Fibroblast of lung (primary cell): ENCODE results near the gene MCTP1. TPM values are rescaled to one million over a fixed set of nuclear protein-coding genes. Genes with fewer than 3 reads are reported as not detected.

Experiments
- DNase-seq, 2 donors: peaks; one replicate each; pipeline versions ENCODE4 v3.0.0 to v3.0.0-alpha.2; 2010; ENCODE audit warnings: low read depth in 2 of 2
- H2AFZ ChIP-seq: 2 replicates; pipeline ENCODE4 v1.5.1; 2012; ENCODE audit warnings: low read length, control low read depth, inconsistent platforms
- H3K27ac ChIP-seq: 2 replicates; pipeline ENCODE4 v1.5.1; 2011; ENCODE audit warnings: low read length, control low read depth; ENCODE audit not compliant: insufficient read depth
- H3K27me3 ChIP-seq: 2 replicates; pipeline ENCODE4 v1.5.1; 2011; ENCODE audit warnings: mild to moderate bottlenecking, low read length; ENCODE audit not compliant: control insufficient read depth, insufficient read depth
- H3K36me3 ChIP-seq: 2 replicates; pipeline ENCODE4 v1.5.1; 2011; ENCODE audit warnings: low read length; ENCODE audit not compliant: control insufficient read depth, insufficient read depth
- H3K4me1 ChIP-seq: 2 replicates; pipeline ENCODE4 v1.5.1; 2011; ENCODE audit warnings: low read length; ENCODE audit not compliant: control insufficient read depth, insufficient read depth; ENCODE audit errors: extremely low read depth
- H3K4me2 ChIP-seq: 2 replicates; pipeline ENCODE4 v1.5.1; 2011; ENCODE audit warnings: low read length, control low read depth; ENCODE audit not compliant: insufficient read depth; ENCODE audit errors: extremely low read depth
- H3K4me3 ChIP-seq, 4 experiments: fragments of 200-600 bp in 1 of 4; sonication (generic) in 1 of 4; replicated peaks in 1 of 4; 2 replicates each; pipeline ENCODE4 v1.5.1; 2011 to 2016; ENCODE audit warnings: low read length in 4 of 4, low read depth in 3 of 4, mild to moderate bottlenecking in 3 of 4, control low read depth in 2 of 4, inconsistent platforms in 1 of 4, mixed read lengths in 1 of 4; ENCODE audit not compliant: insufficient read depth in 1 of 4; ENCODE audit errors: control extremely low read depth in 1 of 4
- H3K79me2 ChIP-seq: 2 replicates; pipeline ENCODE4 v1.5.1; 2012; ENCODE audit warnings: mild to moderate bottlenecking, low read length, inconsistent platforms; ENCODE audit not compliant: control insufficient read depth, insufficient read depth
- H3K9ac ChIP-seq: 2 replicates; pipeline ENCODE4 v1.5.1; 2011; ENCODE audit warnings: mild to moderate bottlenecking, low read length, control low read depth; ENCODE audit not compliant: insufficient read depth
- H3K9me3 ChIP-seq: 2 replicates; pipeline ENCODE4 v1.5.1; 2012; ENCODE audit warnings: low read depth, low read length; ENCODE audit not compliant: control insufficient read depth, insufficient read depth
- H4K20me1 ChIP-seq: 2 replicates; pipeline ENCODE4 v1.5.1; 2011; ENCODE audit warnings: low read length; ENCODE audit not compliant: control insufficient read depth, insufficient read depth; ENCODE audit errors: extremely low read depth
- EZH2 ChIP-seq: IDR thresholded peaks from 2 replicates; pipeline ENCODE4 v1.5.1; 2012; ENCODE audit warnings: low read length, control low read depth, mild to moderate bottlenecking; ENCODE audit errors: missing control alignments
- polyA plus RNA-seq, 2 donors: library from polyadenylated mRNA; depleted of rRNA in 1 of 2; stranded (reverse) in 1 of 2; unstranded in 1 of 2; fragments of >200 nt; gene quantifications; 2 replicates each; pipeline ENCODE4 v1.2.1, GENCODE V29; 2011 to 2012; ENCODE audit warnings: missing spikeins in 1 of 2
- total RNA-seq: library from RNA; depleted of rRNA; stranded (reverse); fragments of >200 nt; gene quantifications from 2 replicates; pipeline ENCODE4 v1.2.1, GENCODE V29; 2014
- TF ChIP-seq, protein P1 (sequence below), 2 donors: IDR thresholded peaks in 1 of 2; conservative IDR thresholded peaks in 1 of 2; 1 replicate in 1 of 2; 2 replicates in 1 of 2; pipeline ENCODE4 v1.5.1; 2011 to 2012; ENCODE audit warnings: low read length in 2 of 2, control low read depth in 1 of 2, inconsistent platforms in 1 of 2, low read depth in 1 of 2, mild to moderate bottlenecking in 1 of 2

Gene MCTP1
- total and polyA plus RNA-seq, 2 donors (not counting 1 experiment from before 2014, with no cell fraction given), result 0.78 to 7.9 TPM

- no peaks in the 10 kb centered on the region for H3K4me1 ChIP-seq
- TF ChIP-seq, protein P1, sequence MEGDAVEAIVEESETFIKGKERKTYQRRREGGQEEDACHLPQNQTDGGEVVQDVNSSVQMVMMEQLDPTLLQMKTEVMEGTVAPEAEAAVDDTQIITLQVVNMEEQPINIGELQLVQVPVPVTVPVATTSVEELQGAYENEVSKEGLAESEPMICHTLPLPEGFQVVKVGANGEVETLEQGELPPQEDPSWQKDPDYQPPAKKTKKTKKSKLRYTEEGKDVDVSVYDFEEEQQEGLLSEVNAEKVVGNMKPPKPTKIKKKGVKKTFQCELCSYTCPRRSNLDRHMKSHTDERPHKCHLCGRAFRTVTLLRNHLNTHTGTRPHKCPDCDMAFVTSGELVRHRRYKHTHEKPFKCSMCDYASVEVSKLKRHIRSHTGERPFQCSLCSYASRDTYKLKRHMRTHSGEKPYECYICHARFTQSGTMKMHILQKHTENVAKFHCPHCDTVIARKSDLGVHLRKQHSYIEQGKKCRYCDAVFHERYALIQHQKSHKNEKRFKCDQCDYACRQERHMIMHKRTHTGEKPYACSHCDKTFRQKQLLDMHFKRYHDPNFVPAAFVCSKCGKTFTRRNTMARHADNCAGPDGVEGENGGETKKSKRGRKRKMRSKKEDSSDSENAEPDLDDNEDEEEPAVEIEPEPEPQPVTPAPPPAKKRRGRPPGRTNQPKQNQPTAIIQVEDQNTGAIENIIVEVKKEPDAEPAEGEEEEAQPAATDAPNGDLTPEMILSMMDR (conservative IDR thresholded peaks at IDR 0.05 in 1 of 2, IDR thresholded peaks at IDR 0.05 in 1 of 2; ENCODE audit: low read depth in 1 of 2, low read length in 2 of 2), result no peak
- no peak for TF ChIP-seq EZH2
- H3K36me3 ChIP-seq, result no peaks in the 10 kb centered on the region
- H3K9me3 ChIP-seq, result no peaks in the 10 kb centered on the region
- no peak overlapping the region for H3K27ac ChIP-seq
- H3K79me2 ChIP-seq, result no peaks in the 10 kb centered on the region
- no peak overlapping the region for H2AFZ ChIP-seq
- H3K4me3 ChIP-seq, result no peak overlapping the region
- no peak overlapping the region for H3K4me2 ChIP-seq
- no peak for DNase-seq
- no peaks in the 10 kb centered on the region for H4K20me1 ChIP-seq
- H3K9ac ChIP-seq, result no peak overlapping the region
- H3K27me3 ChIP-seq, result no peaks in the 10 kb centered on the region
These were observed 109.8 kb downstream of the MCTP1 start for GRCh38 chr5:95175106-95175505.

DNA sequence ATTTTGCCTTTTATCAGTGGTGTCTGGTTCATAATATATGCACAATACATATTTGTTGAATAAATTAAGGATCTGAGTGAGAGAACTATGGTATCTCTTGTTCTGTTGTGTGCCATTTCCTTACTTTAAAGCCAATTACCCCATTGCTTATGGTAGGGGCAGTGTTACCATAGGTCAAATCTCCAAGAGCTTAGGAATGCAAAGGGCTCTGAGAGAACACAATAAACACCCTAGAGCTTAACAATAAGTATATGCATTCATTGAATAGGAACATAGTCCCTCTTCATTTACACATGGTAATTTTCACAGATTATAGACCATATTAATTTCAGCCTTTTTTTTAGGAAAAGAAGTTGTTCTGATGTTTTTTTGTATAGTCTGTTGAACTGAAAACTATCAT is 112.2 kb downstream of the MCTP1 start:
- Histone ChIP-seq H3K4me3 (no peak overlapping the region), H4K20me1 (no peaks in the 10 kb centered on the region), H3K36me3 (no peaks in the 10 kb centered on the region), H3K27ac (no peak overlapping the region), H3K79me2 (no peaks in the 10 kb centered on the region), H3K9ac (no peak overlapping the region), H3K4me1 (no peaks in the 10 kb centered on the region), H2AFZ (no peak overlapping the region), H3K27me3 (no peaks in the 10 kb centered on the region), H3K9me3 (no peaks in the 10 kb centered on the region), H3K4me2 (no peak overlapping the region)
- no peak for TF ChIP-seq EZH2
- TF ChIP-seq, protein P1 (conservative IDR thresholded peaks at IDR 0.05 in 1 of 2, IDR thresholded peaks at IDR 0.05 in 1 of 2; ENCODE audit: low read depth in 1 of 2, low read length in 2 of 2), result no peak
- no peak for DNase-seq

GRCh38 chr5:95164861-95165260 is 120.0 kb downstream of the MCTP1 start:
- no peaks in the 10 kb centered on the region for H4K20me1 ChIP-seq
- no peaks in the 10 kb centered on the region for H3K4me1 ChIP-seq
- H3K4me2 ChIP-seq, result no peak overlapping the region
- H2AFZ ChIP-seq, result no peak overlapping the region
- no peaks in the 10 kb centered on the region for H3K9me3 ChIP-seq
- H3K36me3 ChIP-seq, result no peaks in the 10 kb centered on the region
- H3K27me3 ChIP-seq, result no peaks in the 10 kb centered on the region
- H3K27ac ChIP-seq, result no peak overlapping the region
- no peak overlapping the region for H3K9ac ChIP-seq
- no peak overlapping the region for H3K4me3 ChIP-seq
- TF ChIP-seq, protein P1 (conservative IDR thresholded peaks at IDR 0.05 in 1 of 2, IDR thresholded peaks at IDR 0.05 in 1 of 2; ENCODE audit: low read depth in 1 of 2, low read length in 2 of 2), result no peak
- no peak for TF ChIP-seq EZH2
- no peak for DNase-seq
- H3K79me2 ChIP-seq, result no peaks in the 10 kb centered on the region
